Sigmoid colon (tissue), 4 donors: ENCODE results near the gene ABCB8.

Experiments
- EP300 ChIP-seq, 4 donors: sonication (generic); formaldehyde crosslinking; IDR thresholded peaks; one replicate each; pipeline ENCODE4 v1.6.1; 2017; ENCODE audit warnings: antibody characterized with exemption in 4 of 4
- TF ChIP-seq, protein P1 (sequence below), 4 experiments: fragments of 450-650 bp in 3 of 4; fragments of 200-600 bp in 1 of 4; IDR thresholded peaks; one replicate each; pipeline ENCODE4 v1.5.1; 2016 to 2019; ENCODE audit warnings: antibody characterized with exemption in 4 of 4, mild to moderate bottlenecking in 3 of 4, moderate library complexity in 2 of 4

DNA sequence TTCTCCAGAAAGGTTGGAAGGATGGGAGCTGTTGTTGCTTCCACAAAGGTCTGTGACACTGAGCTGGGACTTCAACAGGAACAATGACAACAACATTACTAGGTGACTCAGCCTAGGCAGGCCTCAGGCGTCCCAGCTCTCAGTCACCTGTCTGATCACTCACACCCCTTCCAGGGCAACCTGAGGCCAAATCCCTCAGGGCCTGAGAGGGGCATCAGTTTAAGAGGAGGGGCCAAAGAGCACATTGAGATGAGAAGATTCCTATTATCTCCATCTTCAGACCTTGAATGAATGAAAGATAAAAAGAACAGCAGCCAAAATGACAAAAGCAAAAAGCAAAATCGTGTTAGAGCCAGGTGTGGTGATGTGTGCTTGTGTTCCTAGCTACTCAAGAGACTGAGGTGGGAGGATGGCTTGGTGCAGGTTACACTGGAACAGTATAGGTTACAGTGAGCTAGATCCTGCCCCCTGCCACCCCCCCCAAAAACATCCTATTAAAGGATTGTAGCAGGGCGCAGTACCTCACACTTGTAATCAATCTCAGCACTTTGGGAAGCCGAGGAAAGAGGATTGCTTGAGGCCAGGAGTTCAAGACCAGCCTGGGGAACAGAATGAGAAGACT, 3.7 kb upstream of the ABCB8 start, which contains the start of gene ATG9B:
- TF ChIP-seq, protein P1, sequence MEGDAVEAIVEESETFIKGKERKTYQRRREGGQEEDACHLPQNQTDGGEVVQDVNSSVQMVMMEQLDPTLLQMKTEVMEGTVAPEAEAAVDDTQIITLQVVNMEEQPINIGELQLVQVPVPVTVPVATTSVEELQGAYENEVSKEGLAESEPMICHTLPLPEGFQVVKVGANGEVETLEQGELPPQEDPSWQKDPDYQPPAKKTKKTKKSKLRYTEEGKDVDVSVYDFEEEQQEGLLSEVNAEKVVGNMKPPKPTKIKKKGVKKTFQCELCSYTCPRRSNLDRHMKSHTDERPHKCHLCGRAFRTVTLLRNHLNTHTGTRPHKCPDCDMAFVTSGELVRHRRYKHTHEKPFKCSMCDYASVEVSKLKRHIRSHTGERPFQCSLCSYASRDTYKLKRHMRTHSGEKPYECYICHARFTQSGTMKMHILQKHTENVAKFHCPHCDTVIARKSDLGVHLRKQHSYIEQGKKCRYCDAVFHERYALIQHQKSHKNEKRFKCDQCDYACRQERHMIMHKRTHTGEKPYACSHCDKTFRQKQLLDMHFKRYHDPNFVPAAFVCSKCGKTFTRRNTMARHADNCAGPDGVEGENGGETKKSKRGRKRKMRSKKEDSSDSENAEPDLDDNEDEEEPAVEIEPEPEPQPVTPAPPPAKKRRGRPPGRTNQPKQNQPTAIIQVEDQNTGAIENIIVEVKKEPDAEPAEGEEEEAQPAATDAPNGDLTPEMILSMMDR (IDR thresholded peaks at IDR 0.05): no peak
- no peak for TF ChIP-seq EP300 (IDR thresholded peaks at IDR 0.05)
